ENCODE results near the gene MDC1. TPM values are rescaled to one million over a fixed set of nuclear protein-coding genes. Genes with fewer than 3 reads are reported as not detected.

Gene MDC1
- total and polyA plus RNA-seq, 8 donors, result 12.3 to 28.0 (median 15.5) TPM

DNA sequence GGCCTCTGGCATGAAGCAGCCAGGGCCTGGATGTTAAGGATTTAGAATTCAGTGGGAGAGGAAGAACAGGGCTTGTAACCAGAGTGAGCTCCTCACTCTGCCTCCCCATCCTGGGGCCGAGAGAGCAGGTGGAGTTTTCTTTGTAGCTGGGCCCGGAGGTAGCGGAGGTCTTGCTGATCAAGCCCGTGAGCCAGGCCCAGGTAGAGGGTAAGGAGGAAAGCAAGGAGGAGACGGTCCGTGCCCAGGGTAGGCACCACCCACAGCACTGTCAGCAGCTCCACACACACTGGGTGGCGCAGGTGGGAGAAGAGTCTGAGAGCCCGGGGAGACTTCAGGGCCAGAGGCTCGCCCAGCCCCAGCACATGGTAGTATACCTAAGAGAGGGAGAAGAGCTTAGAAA is 28.5 kb downstream of the MDC1 start:
- Histone ChIP-seq H3K27ac (peak overlapping the region in 1 of 4 donors; percentile 33), H3K9me3 (no peaks in the 10 kb centered on the region), H3K36me3 (no peaks in the 10 kb centered on the region), H3K4me1 (peaks cover 6 to 15% (median 7%) of the 10 kb centered on the region in 3 donors), H3K27me3 (no peaks in the 10 kb centered on the region), H3K4me3 (no peak overlapping the region)
- TF ChIP-seq, protein P1, sequence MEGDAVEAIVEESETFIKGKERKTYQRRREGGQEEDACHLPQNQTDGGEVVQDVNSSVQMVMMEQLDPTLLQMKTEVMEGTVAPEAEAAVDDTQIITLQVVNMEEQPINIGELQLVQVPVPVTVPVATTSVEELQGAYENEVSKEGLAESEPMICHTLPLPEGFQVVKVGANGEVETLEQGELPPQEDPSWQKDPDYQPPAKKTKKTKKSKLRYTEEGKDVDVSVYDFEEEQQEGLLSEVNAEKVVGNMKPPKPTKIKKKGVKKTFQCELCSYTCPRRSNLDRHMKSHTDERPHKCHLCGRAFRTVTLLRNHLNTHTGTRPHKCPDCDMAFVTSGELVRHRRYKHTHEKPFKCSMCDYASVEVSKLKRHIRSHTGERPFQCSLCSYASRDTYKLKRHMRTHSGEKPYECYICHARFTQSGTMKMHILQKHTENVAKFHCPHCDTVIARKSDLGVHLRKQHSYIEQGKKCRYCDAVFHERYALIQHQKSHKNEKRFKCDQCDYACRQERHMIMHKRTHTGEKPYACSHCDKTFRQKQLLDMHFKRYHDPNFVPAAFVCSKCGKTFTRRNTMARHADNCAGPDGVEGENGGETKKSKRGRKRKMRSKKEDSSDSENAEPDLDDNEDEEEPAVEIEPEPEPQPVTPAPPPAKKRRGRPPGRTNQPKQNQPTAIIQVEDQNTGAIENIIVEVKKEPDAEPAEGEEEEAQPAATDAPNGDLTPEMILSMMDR (IDR thresholded peaks at IDR 0.05), result no peak
- FAIRE-seq (no peak), ATAC-seq (no peak), DNase-seq (peak in 2 of 6 donors; percentile 14 to 49)
- intact Hi-C loops (cut with DNase I), result no loop called here
- WGBS, 2 donors, result 89 to 92% methylated on average over 9 of the region's 9 CpGs

DNA sequence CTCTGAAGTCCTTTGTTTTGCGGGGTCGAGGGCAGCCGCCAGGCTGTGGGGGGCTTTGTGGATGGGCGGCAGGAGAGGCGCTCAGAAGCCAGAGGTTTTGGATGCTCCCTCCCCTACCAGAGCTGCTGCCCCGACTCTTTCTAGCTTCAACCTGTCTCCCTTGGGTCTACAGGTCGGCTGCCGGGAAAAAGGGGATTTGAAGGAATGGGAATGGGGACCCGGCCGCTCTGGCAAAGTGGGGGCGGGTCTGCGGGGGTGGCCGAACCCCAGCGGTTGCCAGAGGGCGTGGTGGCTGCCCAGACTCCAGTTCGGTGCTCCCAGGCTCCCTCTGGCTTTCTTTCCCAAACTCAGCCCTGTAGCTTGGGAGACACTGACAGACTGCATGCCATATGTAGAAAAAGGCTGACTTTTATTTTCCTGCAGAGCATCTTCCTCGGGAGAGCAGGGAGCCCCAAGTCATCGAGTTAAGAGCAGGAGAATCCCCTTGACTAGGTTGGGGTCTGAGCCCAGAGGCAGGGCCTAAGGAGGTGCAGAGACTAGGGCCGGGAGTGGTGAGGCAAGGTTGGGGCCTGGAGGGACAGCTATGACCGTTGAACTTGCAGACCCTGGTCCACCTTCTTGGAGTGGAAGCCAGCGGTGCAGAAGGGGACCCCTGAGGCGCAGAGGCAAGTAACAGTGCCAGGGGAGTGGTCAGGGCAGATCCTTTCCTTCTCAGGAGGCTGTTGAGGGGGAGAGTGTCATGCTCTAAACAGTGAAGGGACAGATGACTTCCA is 29.2 kb downstream of the MDC1 start:
- no peak for ATAC-seq
- DNase-seq, result peak in 4 of 6 donors; percentile 41 to 64 (median 58)
- WGBS, 2 donors, result 19 to 20% methylated on average over 22 of the region's 22 CpGs
- Histone ChIP-seq H3K27me3 (no peaks in the 10 kb centered on the region), H3K9me3 (no peaks in the 10 kb centered on the region), H3K4me3 (peak overlapping the region; percentile 55 to 78 (median 70)), H3K36me3 (no peaks in the 10 kb centered on the region), H3K27ac (peak overlapping the region; percentile 70 to 93 (median 84)), H3K4me1 (peaks cover 6 to 15% (median 7%) of the 10 kb centered on the region in 3 donors)
- TF ChIP-seq, protein P1 (IDR thresholded peaks at IDR 0.05), result no peak
- intact Hi-C loops (cut with DNase I), result no loop called here
- no peak for FAIRE-seq

DNA sequence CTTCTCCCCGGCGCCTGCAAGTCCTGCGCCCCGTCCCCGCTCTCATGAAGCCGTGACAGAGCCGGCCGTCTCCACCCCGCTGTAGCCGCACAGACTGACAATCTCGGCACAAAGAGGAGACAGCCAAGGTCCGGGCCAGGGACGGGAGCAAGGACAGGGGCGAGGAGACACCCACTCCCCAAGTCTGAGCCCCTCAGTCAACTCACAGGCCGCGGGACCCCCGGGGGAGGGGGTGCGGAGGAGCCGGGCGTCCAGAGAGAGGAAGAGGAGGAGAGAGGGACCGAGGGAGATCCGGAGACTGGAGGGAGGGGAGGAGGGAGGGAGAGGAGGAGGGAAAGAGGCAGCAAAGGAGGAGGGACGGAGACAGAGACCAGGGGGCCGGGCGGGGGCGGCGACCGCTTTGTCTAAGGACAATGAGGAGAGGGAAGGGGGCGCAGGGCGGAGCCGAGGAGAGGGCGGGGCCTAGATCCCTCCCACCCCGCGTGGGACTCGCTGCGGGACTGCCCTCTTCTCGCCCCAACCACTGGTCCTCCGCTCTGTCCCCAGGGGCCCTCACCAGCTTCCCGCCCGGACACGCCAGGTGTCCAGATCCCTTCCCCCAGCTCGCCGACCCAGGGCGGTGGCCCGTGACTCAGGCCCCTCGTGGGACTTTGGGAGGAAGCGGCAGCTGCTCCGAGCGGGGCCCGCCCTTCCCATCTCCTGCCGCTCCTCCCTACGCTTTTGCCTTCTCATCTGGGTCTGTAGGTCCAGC is 30.0 kb downstream of the MDC1 start:
- FAIRE-seq, result no peak
- Histone ChIP-seq H3K4me3 (peak overlapping the region; percentile 55 to 78 (median 70)), H3K36me3 (no peaks in the 10 kb centered on the region), H3K4me1 (peaks cover 6 to 15% (median 7%) of the 10 kb centered on the region in 3 donors), H3K27me3 (no peaks in the 10 kb centered on the region), H3K27ac (peak overlapping the region; percentile 70 to 93 (median 84)), H3K9me3 (no peaks in the 10 kb centered on the region)
- peak; percentile 58 to 68 (median 63) for ATAC-seq
- TF ChIP-seq, protein P1 (IDR thresholded peaks at IDR 0.05), result no peak
- DNase-seq, result peak; percentile 86 to 92 (median 89)
- 0% methylated on average over 31 to 50 of the region's 52 CpGs for WGBS, 2 donors
- intact Hi-C loops (cut with DNase I), result no loop called here

DNA sequence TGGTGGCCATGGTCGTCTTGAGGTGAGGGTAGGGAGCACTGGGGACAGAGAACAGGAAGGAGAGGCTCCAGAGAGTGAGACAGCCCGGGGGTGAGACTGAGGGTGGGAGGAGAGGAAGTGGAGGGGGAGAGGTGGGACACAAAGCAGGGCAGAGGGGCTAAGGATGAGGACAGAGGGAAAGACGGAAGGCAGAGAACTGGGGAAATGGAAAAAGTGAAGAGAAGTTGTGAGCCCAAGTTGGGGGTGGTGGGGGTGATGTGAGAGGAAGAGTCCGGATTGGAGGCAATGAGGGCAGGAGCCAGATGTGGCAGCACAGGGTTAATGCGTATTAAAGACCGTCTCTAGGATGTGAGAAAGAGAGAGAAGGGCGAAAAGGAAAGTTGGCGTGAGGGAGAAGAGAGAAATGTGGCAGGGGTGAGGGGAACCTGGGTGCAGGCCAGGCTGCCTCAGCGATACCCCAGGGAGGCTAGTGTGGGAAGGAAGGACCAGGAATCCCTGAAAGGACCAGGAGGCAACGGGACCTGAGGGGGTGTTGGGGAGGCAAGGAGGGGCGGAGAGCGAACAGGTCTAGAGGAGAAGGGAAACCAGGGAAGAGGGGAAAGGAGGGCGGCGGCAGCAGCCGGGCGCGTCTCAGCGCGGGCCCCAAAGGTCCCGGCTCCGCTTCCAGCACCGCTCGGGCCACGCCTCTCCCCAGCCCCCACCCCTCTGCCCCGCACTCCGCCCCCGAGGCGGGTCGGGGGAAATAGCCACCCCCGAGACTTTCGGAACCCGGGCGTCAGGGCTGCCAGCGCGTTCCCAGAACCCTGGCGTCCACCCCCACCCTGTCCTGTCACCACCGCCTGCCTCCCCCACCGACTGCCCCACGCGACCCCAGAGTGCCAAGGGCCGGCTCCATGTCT is 30.8 kb downstream of the MDC1 start, which contains the start of gene PPP1R18:
PPP1R18 (minus strand) TSS at position 637 of the 899 bp plus-strand sequence; CDS start at position 10, 627 bp downstream.
- Histone ChIP-seq H3K27ac (peak within 1 kb of the TSS; percentile 70 to 93 (median 84)), H3K4me1 (peaks cover 3 to 11% (median 6%) of the 10 kb centered on the region in 3 donors), H3K9me3 (no peaks in the 10 kb centered on the region), H3K36me3 (no peaks in the 10 kb centered on the region), H3K27me3 (no peaks in the 10 kb centered on the region), H3K4me3 (peak within 1 kb of the TSS; percentile 55 to 78 (median 70))
- 5 to 8% methylated on average over 32 to 41 of the region's 41 CpGs for WGBS, 2 donors
- ATAC-seq (peak; percentile 53 to 68 (median 60)), FAIRE-seq (no peak), DNase-seq (peak; percentile 65 to 88 (median 77))
- intact Hi-C loops (cut with DNase I), result no loop called here
- TF ChIP-seq, protein P1 (IDR thresholded peaks at IDR 0.05), result no peak

Measured in pancreas (tissue), 10 donors.